GM03348 (cell line): Measurements from ENCODE around the gene CEACAM20.
A peak's percentile ranks its signal among the peaks of the same experiment; 100 is the strongest.
"Not testable (repeated sequence)": the region's sequence is repeated elsewhere in the genome, so short reads cannot be mapped to it uniquely, and the experiment has no call there.

ENCODE experiments used
- DNase-seq: peaks from one replicate; pipeline ENCODE4 v3.0.0; 2012; ENCODE audit warnings: low spot score

The CEACAM20 gene

GRCh38 chr19:44529536-44529935 lies at the start of gene CEACAM20:
Gene CEACAM20 (minus strand): TSS chr19:44529675. CDS start chr19:44529509, 166 bp downstream.
- DNase-seq: no peak

GRCh38 chr19:44577566-44577874 lies 48.0 kb upstream of the CEACAM20 start:
- no peak for DNase-seq

GRCh38 chr19:44576843-44577565 lies 47.5 kb upstream of the CEACAM20 start:
- DNase-seq: peak; percentile 18

GRCh38 chr19:44575116-44575700 lies 45.7 kb upstream of the CEACAM20 start:
- no peak for DNase-seq

GRCh38 chr19:44574186-44574950 lies 44.9 kb upstream of the CEACAM20 start:
- DNase-seq: no peak

- DNase-seq: no peak
Observed at GRCh38 chr19:44573627-44574026, 44.2 kb upstream of the CEACAM20 start.

GRCh38 chr19:44573183-44573582 lies 43.7 kb upstream of the CEACAM20 start:
- no peak for DNase-seq

GRCh38 chr19:44572581-44572900 lies 43.1 kb upstream of the CEACAM20 start:
- DNase-seq: no peak

- DNase-seq: no peak
Observed at GRCh38 chr19:44571830-44572580, 42.5 kb upstream of the CEACAM20 start.

GRCh38 chr19:44570984-44571684 lies 41.7 kb upstream of the CEACAM20 start:
- peak; percentile 78 for DNase-seq

GRCh38 chr19:44570603-44570983 lies 41.1 kb upstream of the CEACAM20 start:
- no peak for DNase-seq

GRCh38 chr19:44567745-44568144 lies 38.3 kb upstream of the CEACAM20 start:
- no peak for DNase-seq

- no peak for DNase-seq
Observed at GRCh38 chr19:44566984-44567383, 37.5 kb upstream of the CEACAM20 start.

- not testable (repeated sequence) for DNase-seq
Observed at GRCh38 chr19:44563086-44563655, 33.7 kb upstream of the CEACAM20 start.

- no peak for DNase-seq
Observed at GRCh38 chr19:44557933-44558332, 28.5 kb upstream of the CEACAM20 start.

- DNase-seq: no peak
Observed at GRCh38 chr19:44554641-44555246, 25.3 kb upstream of the CEACAM20 start.

- no peak for DNase-seq
Observed at GRCh38 chr19:44553478-44554171, 24.1 kb upstream of the CEACAM20 start.

- peak; percentile 24 for DNase-seq
Observed at GRCh38 chr19:44552324-44552723, 22.8 kb upstream of the CEACAM20 start.

- no peak for DNase-seq
Observed at GRCh38 chr19:44551850-44552249, 22.4 kb upstream of the CEACAM20 start.

- DNase-seq: not testable (repeated sequence)
Observed at GRCh38 chr19:44550976-44551375, 21.5 kb upstream of the CEACAM20 start.

GRCh38 chr19:44549507-44549906 lies 20.0 kb upstream of the CEACAM20 start:
- no peak for DNase-seq
